ENCODE results near the gene REXO5. TPM values are rescaled to one million over a fixed set of nuclear protein-coding genes. Genes with fewer than 3 reads are reported as not detected.
A peak's percentile ranks its signal among the peaks of the same experiment; 100 is the strongest.
"Not testable (repeated sequence)": the region's sequence is repeated elsewhere in the genome, so short reads cannot be mapped to it uniquely, and the experiment has no call there.

REXO5 gene
- total RNA-seq, 1 experiment from 2014 or later = 4.0 TPM

DNA sequence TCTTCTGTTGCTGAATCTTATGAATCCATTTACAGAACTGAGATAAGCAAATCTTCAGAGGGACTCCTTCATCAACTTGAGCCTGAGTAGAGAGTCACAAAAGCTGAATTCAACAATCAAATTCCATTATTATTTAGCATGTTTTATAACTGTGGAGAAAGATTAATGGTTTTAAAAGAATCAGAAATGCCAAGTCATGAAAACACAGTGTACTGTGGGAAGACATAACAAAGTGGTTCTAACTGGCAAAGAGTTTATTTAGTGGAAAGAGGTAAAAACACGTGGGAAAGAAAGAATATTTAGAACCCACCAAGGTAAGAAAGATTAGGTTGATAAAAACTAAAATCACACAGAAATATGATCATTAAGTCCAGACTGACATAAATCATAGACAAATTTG lies 5.0 kb upstream of the REXO5 start:
- Histone ChIP-seq H3K79me2 (ENCODE audit: low read length) (0 out of 2 replicates have a peak, but pooled peaks cover 5% of the 10 kb centered on the region), H4K20me1 (ENCODE audit: low read length) (no peaks in the 10 kb centered on the region), H3K4me2 (ENCODE audit: low read length) (no peak overlapping the region), H3K36me3 (ENCODE audit: low read depth, low read length) (peaks cover 19% of the 10 kb centered on the region), H3K9me3 (ENCODE audit: low read length) (no peaks in the 10 kb centered on the region), H3K9ac (ENCODE audit: low read length) (no peak overlapping the region), H3K4me1 (ENCODE audit: insufficient read depth, low read length) (peaks cover 11% of the 10 kb centered on the region), H3F3A (ENCODE audit: low read length, unreplicated experiment) (no peaks in the 10 kb centered on the region), H3K27me3 (ENCODE audit: low read length) (no peaks in the 10 kb centered on the region), H3K9me2 (replicated peaks; ENCODE audit: low read length) (no peaks in the 10 kb centered on the region), H3K27ac (ENCODE audit: low read length) (no peak overlapping the region), H3K4me3 (ENCODE audit: low read length) (no peak overlapping the region), H2AFZ (ENCODE audit: low read length) (no peak overlapping the region)
- ChIA-PET CTCF (no interaction called here), POLR2A (ENCODE audit: unreplicated experiment) (no interaction called here)
- DNase-seq = no peak
- intact Hi-C loops (cut with micrococcal nuclease) = no loop called here
- TF ChIP-seq EZH2phosphoT487 (IDR thresholded peaks at IDR 0.05; ENCODE audit: borderline replicate concordance, low read length) (no peak), EZH2 (IDR thresholded peaks at IDR 0.05; ENCODE audit: low read length, unreplicated experiment) (no peak)
- TF ChIP-seq, protein P1, sequence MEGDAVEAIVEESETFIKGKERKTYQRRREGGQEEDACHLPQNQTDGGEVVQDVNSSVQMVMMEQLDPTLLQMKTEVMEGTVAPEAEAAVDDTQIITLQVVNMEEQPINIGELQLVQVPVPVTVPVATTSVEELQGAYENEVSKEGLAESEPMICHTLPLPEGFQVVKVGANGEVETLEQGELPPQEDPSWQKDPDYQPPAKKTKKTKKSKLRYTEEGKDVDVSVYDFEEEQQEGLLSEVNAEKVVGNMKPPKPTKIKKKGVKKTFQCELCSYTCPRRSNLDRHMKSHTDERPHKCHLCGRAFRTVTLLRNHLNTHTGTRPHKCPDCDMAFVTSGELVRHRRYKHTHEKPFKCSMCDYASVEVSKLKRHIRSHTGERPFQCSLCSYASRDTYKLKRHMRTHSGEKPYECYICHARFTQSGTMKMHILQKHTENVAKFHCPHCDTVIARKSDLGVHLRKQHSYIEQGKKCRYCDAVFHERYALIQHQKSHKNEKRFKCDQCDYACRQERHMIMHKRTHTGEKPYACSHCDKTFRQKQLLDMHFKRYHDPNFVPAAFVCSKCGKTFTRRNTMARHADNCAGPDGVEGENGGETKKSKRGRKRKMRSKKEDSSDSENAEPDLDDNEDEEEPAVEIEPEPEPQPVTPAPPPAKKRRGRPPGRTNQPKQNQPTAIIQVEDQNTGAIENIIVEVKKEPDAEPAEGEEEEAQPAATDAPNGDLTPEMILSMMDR (conservative IDR thresholded peaks at IDR 0.05; ENCODE audit: low read depth, low read length) = no peak
- ATAC-seq = no peak
- no TSS peak for BruUV-seq (replicated peaks)

DNA sequence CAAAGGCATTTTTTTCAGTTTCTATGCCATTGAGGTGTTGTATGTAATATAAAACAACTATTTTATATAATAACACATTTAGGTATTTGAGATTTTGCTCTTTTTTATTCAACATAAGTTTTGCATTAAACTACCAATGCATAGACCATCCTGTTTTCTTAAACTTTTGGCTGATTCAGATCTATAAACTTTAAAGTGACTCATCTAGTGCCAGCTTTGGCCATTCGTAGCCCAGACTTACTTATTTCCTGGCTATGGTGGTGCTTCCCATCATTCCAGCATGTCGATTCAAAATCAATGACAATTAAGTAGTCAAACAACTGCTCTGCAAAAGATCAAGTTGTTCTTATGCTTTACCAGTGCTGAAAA lies 3.2 kb upstream of the REXO5 start:
- Histone ChIP-seq H3K9me2 (replicated peaks; ENCODE audit: low read length) (no peaks in the 10 kb centered on the region), H3K4me2 (ENCODE audit: low read length) (0 out of 2 replicates have a peak overlapping the region, but pooled peaks have one; percentile 31), H3F3A (ENCODE audit: low read length, unreplicated experiment) (no peaks in the 10 kb centered on the region), H3K9me3 (ENCODE audit: low read length) (no peaks in the 10 kb centered on the region), H2AFZ (ENCODE audit: low read length) (no peak overlapping the region), H3K4me1 (ENCODE audit: insufficient read depth, low read length) (peaks cover 19% of the 10 kb centered on the region), H3K79me2 (ENCODE audit: low read length) (peaks cover 15% of the 10 kb centered on the region), H4K20me1 (ENCODE audit: low read length) (no peaks in the 10 kb centered on the region), H3K36me3 (ENCODE audit: low read depth, low read length) (peaks cover 13% of the 10 kb centered on the region), H3K27me3 (ENCODE audit: low read length) (no peaks in the 10 kb centered on the region), H3K9ac (ENCODE audit: low read length) (no peak overlapping the region), H3K27ac (ENCODE audit: low read length) (no peak overlapping the region), H3K4me3 (ENCODE audit: low read length) (no peak overlapping the region)
- peak; percentile 16; the same call in 1 of the 2 replicates for ATAC-seq
- TF ChIP-seq, protein P1 (conservative IDR thresholded peaks at IDR 0.05; ENCODE audit: low read depth, low read length) = no peak
- TF ChIP-seq EZH2phosphoT487 (IDR thresholded peaks at IDR 0.05; ENCODE audit: borderline replicate concordance, low read length) (no peak), EZH2 (IDR thresholded peaks at IDR 0.05; ENCODE audit: low read length, unreplicated experiment) (no peak)
- DNase-seq = peak; percentile 53
- intact Hi-C loops (cut with micrococcal nuclease) = no loop called here
- ChIA-PET CTCF (no interaction called here), POLR2A (ENCODE audit: unreplicated experiment) (no interaction called here)
- BruUV-seq (replicated peaks) = no TSS peak

DNA sequence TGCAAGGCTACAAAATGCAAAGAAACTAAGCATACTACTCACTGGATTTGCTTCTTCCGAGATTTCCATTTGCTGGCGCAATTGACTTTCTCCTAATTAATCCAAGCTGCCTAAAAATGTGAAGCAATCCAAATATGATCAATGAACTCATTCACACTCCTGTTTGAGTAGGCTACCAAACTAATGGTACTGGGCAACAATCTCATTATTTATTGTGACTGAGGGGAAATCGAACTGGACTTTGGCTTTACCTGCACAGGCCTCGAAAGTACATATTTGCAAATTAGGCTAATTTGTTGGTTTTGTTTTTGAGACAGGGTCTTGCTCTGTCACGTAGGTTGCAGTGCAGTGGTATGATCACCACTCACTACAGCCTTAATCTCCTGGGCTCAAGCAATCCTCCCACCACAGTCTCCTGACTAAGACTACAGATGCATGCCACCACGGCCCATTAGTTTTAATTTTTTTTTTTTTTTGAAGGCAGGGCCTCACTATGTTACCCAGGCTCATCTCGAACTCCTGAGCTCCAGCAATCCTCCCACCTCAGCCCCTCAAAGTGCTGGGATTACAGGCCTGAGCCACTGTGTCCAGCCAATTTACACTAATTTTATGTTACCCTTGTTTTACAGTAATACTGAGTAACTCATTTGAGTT lies 2.6 kb upstream of the REXO5 start:
- BruUV-seq (replicated peaks) = no TSS peak
- POLR2A ChIA-PET (ENCODE audit: unreplicated experiment) = no interaction called here
- H3K36me3 ChIP-seq (ENCODE audit: low read depth, low read length) = peaks cover 13% of the 10 kb centered on the region

DNA sequence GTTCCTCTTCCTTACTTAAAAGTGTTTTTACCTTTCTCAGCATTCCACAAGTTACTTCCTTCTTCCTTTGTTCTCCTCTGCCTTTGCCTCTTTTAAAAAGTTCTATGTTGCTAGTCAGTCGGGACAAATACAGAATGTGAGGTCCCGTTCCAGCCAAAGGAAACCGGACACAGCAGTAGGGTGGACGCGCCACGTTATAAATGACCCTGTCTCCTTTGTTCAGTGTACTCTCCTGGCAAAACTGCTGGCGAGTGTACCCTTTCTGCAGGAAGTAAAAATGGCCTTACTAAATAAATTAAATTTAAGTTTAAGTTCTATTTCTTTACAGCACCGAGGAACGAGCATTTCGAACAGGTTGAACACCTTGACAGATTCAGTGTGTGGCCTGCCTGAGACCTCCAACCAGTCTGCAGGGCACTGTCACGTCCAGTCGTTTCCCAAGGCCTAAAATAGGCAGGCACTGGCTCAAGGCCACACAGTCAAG lies 601 bp upstream of the REXO5 start:
- H3F3A ChIP-seq (ENCODE audit: low read length, unreplicated experiment); H3K27me3 ChIP-seq (ENCODE audit: low read length); H3K9me3 ChIP-seq (ENCODE audit: low read length); H3K36me3 ChIP-seq (ENCODE audit: low read depth, low read length); H3K9me2 ChIP-seq (replicated peaks; ENCODE audit: low read length); POLR2A ChIA-PET (ENCODE audit: unreplicated experiment); H4K20me1 ChIP-seq (ENCODE audit: low read length); CTCF ChIA-PET: not testable (repeated sequence)
- Histone ChIP-seq H3K79me2 (ENCODE audit: low read length) (peaks cover 16% of the 10 kb centered on the region), H3K4me2 (ENCODE audit: low read length) (peak overlapping the region; percentile 86), H3K27ac (ENCODE audit: low read length) (peak overlapping the region; percentile 81), H2AFZ (ENCODE audit: low read length) (peak overlapping the region; percentile 92), H3K4me1 (ENCODE audit: insufficient read depth, low read length) (peaks cover 14% of the 10 kb centered on the region), H3K4me3 (ENCODE audit: low read length) (peak overlapping the region; percentile 81), H3K9ac (ENCODE audit: low read length) (peak overlapping the region; percentile 89)
- ATAC-seq (peak; percentile 5; the same call in 1 of the 2 replicates), DNase-seq (peak; percentile 20)
- intact Hi-C loops (cut with micrococcal nuclease) = loop anchor here (2.0 kb wide), 1 partner anchor 33 kb away; no protein-coding TSS in a partner anchor
- TSS peak; percentile 81 for BruUV-seq (replicated peaks)

More for the DNA sequence above, 2.6 kb upstream of the REXO5 start:
- CTCF ChIA-PET = no interaction called here
- Histone ChIP-seq H2AFZ (ENCODE audit: low read length) (no peak overlapping the region), H3K27ac (ENCODE audit: low read length) (no peak overlapping the region), H3K4me1 (ENCODE audit: insufficient read depth, low read length) (peaks cover 14% of the 10 kb centered on the region), H3K4me3 (ENCODE audit: low read length) (no peak overlapping the region), H3K79me2 (ENCODE audit: low read length) (peaks cover 16% of the 10 kb centered on the region), H3F3A (ENCODE audit: low read length, unreplicated experiment) (no peaks in the 10 kb centered on the region), H3K27me3 (ENCODE audit: low read length) (no peaks in the 10 kb centered on the region), H4K20me1 (ENCODE audit: low read length) (no peaks in the 10 kb centered on the region), H3K9ac (ENCODE audit: low read length) (no peak overlapping the region), H3K9me2 (replicated peaks; ENCODE audit: low read length) (no peaks in the 10 kb centered on the region), H3K4me2 (ENCODE audit: low read length) (0 out of 2 replicates have a peak overlapping the region, but pooled peaks have one; percentile 31), H3K9me3 (ENCODE audit: low read length) (no peaks in the 10 kb centered on the region)
- TF ChIP-seq EZH2 (IDR thresholded peaks at IDR 0.05; ENCODE audit: low read length, unreplicated experiment) (no peak), EZH2phosphoT487 (IDR thresholded peaks at IDR 0.05; ENCODE audit: borderline replicate concordance, low read length) (no peak)
- TF ChIP-seq, protein P1 (conservative IDR thresholded peaks at IDR 0.05; ENCODE audit: low read depth, low read length) = no peak
- intact Hi-C loops (cut with micrococcal nuclease) = no loop called here
- ATAC-seq (no peak), DNase-seq (no peak)
